GM21528 (cell line): Measurements from ENCODE around the gene OR10A6.

Source experiments
- ATAC-seq: cut with Tn5 transposase; IDR thresholded peaks from one replicate; pipeline ENCODE4 v1.9.1; 2021; ENCODE audit warnings: mild to moderate bottlenecking, moderate library complexity; ENCODE audit not compliant: unreplicated experiment, low FRiP score

The OR10A6 gene

GRCh38 chr11:7931168-7931567 is at the start of gene OR10A6:
Gene OR10A6 (minus strand): TSS chr11:7931268. CDS start chr11:7928662, 2,606 bp downstream.
- no peak for ATAC-seq

DNA sequence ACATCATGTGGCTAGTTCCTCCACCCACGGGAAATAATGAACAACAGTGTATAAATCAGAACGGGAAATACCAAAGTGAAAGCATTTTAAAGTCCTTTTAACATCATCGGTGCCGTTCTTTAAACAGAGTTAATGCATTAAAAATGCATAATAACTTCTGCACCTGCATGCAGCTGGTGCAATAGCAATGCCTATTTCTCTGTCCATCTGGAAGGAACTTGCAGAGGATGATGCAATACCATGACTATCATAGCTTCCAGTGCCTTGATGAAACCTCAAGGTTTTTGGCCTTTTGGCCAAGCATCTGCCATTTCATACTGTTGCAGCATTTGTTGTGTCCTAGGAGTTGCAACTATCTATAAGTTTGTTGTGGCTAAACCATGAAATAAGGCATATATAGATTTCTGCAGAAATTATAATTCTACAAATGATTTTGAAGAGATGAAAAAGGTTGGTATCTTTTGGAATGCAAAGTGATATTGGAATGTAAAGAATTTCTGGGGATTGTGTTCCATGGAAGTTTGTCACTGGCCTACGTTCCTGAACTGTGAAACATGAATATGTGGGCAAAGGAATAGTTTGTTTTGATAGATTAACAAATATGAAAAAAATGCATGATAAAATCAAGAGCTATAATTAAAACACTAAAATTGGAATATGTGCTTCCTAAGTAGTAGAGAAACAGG is 46.3 kb upstream of the OR10A6 start:
- ATAC-seq: no peak

DNA sequence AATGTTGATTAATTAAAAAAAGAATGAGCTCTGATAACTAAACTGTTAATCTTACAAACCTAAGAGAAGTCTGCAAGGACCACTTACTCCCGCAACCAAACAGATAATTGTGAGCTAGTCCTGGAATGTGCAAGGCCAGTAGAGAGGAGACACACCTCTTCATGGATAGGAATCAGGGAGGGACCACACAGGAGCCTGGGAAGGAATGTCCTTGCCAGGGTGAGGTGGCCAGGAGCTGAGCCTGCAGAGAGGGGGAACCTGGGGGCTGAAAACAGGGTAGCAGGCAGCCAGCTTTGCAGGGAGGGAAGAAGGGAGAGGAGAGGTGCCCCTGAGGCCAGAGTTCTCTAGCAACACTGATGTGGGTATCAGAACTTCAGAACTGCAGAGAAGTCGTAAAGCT is 43.6 kb upstream of the OR10A6 start:
- no peak for ATAC-seq

GRCh38 chr11:7973011-7973410 is 41.9 kb upstream of the OR10A6 start:
- ATAC-seq: no peak

- ATAC-seq: no peak
Observed at GRCh38 chr11:7971846-7972245, 40.8 kb upstream of the OR10A6 start.

GRCh38 chr11:7969756-7970646 is 38.9 kb upstream of the OR10A6 start:
- ATAC-seq: no peak

DNA sequence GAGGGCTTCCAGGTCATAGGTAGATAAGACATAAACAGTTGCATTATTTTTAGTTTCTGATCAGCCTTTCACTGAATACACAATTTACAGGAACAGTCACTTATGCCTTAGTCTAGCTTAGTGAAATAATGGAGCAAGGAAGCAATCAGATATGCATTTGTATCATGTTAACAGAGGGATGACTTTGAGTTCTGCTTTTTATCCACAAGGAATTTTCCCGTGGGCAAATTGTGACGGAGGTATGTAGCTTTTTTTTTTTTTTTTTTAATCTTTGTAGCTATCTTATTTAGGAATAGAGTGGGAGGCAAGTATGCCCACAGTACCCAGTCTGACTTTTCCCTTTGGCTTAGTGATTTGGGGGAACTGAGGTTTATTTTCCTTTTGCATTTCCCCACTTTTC is 37.6 kb upstream of the OR10A6 start:
- ATAC-seq: no peak

GRCh38 chr11:7967826-7968225 is 36.8 kb upstream of the OR10A6 start:
- no peak for ATAC-seq

DNA sequence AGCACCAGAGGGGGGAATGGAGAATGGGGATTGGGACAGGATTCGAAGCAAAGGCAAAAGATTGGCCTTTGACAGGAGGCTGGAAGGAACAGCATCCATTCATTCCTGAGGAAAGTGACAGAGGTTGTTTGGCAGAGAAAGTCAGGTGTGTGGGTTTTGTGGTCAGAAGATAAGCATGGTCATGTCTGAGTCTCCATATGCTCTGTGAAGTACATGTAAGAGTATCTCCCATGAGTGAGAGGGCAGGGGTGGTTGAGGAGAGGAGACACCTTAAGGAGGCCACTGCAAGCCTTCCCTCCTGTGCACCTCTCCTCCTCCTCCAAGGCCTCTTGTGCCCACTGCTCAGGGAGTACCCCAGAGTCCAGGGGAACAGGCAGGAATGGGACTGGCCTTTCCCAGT is 36.0 kb upstream of the OR10A6 start:
- ATAC-seq: no peak

GRCh38 chr11:7965386-7965785 is 34.3 kb upstream of the OR10A6 start, which contains the start of gene NLRP10:
Gene NLRP10 (minus strand): TSS chr11:7965447. CDS start chr11:7963495, 1,952 bp downstream.
- ATAC-seq: no peak

DNA sequence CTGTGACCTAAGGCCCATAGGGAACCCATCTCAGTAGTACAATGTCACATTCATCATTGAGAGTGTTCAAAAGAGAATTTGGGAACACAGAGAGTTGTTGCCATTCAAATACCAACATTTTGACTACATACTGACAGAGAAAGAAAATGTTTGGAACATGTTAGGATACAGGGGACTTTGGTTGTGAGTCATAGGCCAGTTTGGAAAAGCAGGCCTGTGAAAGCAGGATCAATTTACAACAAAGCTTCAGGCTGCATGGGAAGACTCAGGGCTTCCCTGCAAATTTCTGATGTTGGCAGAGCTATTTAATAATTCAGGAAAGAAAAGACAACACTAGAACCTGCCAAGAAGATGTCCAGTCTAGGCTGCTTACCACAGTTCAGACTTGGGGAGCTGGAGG is 33.8 kb upstream of the OR10A6 start:
- no peak for ATAC-seq

- ATAC-seq: no peak
Observed at GRCh38 chr11:7964261-7964660, 33.2 kb upstream of the OR10A6 start.

DNA sequence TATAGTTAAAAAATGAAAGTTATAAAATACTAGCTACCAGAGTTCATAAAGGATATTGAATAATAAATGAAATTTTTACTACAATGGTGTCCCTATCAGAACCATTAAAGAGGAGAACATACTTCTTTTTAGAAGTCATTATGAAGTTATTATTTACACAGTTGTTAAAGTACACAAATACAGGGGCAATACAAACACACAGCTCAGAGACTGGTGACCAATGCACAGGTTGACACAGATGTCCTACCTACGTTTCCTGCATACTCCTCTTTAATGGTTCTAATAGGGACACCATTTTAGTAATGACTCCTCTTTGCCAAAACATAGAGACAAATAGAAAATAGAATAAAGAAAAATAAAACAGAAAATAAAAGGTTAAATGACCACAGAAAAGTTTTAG is 24.1 kb upstream of the OR10A6 start:
- no peak for ATAC-seq

GRCh38 chr11:7949934-7950333 is 18.9 kb upstream of the OR10A6 start:
- no peak for ATAC-seq

DNA sequence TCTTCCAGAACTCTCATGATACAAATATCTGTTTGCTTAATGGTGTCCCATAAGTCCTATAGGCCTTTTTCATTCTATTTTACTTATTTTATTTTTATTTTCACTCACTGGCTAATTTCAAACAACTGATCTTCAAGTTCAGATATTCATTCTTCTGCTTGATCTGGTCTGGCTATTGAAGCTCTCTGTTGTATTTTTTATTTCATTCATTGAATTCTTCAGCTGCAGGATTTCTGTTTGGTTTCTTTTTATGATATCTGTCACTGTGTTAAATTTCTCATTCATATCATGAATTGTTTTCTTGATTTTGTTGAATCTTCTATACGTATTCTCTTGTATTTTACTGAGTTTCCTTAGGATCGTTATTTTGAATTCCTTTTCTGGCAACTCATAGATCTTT is 13.1 kb upstream of the OR10A6 start:
- no peak for ATAC-seq

DNA sequence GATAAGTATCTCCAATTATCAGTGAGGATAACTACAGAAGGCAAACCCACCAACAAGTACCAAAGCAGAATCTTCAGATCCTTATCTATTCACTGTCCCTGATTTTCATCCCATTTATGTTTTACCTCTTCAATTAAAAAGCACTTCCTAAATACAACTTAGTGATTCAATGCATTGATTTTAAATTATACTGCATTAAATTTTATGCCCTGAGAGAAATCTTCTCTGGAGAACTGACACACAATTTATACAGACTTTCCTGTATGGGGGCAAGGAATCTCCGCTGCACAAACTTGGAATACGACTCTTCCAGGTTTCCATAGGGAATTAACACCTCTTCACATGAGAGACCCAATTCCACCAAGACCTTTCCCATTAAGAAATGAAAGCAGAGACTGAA is 10.5 kb upstream of the OR10A6 start, which contains the start of gene OR10A3:
TSS of gene OR10A3 (minus strand) at position 101 of the 400 bp plus-strand sequence. CDS start 2,188 bp downstream, outside the sequence.
- no peak for ATAC-seq

DNA sequence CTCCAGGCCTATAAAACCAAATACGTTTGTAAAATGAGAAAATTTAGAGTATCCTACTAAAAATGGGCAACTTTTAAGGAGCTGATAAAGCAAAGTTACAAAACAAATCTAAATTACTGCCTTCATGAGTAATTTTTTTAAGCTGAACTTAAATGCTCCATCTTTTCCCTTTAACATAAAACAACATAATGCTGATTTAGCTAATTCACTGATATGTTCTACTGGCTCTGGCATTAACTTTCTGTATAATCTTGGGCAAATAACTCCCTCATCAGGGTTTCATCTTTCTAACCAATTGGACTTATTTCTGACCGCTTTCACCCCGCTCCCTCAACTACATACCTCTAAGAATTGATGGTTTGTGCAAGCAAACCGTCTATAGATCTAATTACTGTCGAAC is 10.1 kb upstream of the OR10A6 start:
- no peak for ATAC-seq

- ATAC-seq: no peak
Observed at GRCh38 chr11:7936615-7937014, 5.5 kb upstream of the OR10A6 start.

DNA sequence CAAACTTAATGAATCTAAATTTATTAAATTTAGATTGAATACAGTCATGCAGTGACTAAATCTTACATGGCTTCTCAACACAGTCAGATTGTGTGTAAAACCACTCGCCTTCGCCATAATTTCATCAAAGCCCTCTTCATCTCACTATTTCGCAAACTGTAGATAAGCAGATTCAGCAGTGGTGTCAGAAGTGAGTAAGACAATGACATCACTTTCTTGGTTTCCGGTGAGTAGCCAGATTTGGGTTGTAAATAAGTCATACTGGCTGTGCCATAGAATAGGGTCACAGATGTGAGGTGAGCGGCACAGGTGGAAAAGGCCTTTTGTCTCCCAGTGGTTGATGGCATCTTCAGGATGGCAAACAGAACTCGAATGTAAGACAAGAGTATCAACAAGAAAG is 3.4 kb downstream of the OR10A6 start:
- no peak for ATAC-seq

DNA sequence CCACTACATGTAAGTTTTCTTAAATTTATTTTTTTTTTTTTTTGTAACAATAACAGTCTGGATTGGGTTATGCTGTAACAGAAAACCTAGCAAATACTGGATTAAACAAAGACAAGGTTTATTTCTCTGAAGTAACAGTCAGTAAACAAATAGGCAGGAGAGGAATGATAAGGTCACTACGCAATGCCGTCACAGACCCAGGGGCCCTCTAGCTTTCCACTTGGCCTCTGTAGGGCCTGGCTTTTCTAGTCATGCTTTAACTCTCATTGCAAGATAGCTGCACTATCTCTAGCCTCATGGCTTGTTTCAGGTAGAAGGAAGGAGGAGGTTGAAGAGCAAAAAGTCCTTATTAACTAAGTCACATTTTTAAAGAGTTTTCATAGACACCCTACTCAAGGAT is 6.5 kb downstream of the OR10A6 start:
- ATAC-seq: no peak

DNA sequence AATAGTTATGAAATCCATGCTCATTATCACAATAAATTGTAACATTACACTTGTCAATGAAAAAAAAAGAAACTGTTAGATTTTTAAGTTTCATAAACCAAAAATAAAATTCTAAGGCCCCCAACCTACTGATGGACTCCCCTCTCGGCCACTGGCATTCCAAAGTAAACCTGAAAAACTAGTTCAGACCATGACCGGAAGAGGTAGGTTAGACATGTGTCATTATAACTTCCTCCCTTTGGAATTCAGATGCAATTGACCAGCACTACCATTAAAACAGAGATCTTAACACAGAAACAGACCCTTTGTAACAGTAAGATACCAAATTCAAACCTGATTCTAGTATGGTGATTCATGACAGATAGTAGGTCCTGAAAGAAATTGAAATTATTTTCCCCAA is 12.9 kb downstream of the OR10A6 start:
- no peak for ATAC-seq

DNA sequence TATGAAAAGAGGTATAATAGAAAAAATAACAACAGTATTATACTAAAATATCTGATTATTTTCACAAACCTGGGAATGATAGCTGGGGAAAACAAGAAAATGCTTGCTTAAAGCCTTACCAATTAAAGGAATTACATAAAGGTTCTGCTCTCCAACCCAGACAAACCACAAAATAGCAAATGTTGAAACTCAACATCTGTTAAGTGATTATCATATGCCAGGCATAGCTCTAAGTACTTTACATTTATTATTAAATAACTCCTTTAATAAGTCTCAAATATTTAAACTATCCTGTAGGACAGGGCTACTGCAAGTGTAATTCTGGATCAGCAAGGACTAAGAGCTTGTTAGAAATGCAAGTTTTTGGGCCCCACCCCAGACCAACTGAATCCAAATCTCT is 20.1 kb downstream of the OR10A6 start:
- no peak for ATAC-seq
